Measurements from ENCODE around the gene GARS1. TPM values are rescaled to one million over a fixed set of nuclear protein-coding genes. Genes with fewer than 3 reads are reported as not detected.
"Not testable (repeated sequence)": the region's sequence is repeated elsewhere in the genome, so short reads cannot be mapped to it uniquely, and the experiment has no call there.

The GARS1 gene
- total RNA-seq, 2 donors from 2014 or later, result 35.5 to 72.6 TPM

- DNase-seq (ENCODE audit: low spot score), result peak; percentile 85
- Histone ChIP-seq H3K4me1 (peaks cover 0 to 17% of the 10 kb centered on the region in 2 donors), H3K9me3 (no peaks in the 10 kb centered on the region), H3K27me3 (no peaks in the 10 kb centered on the region), H3K27ac (no peak overlapping the region), H3K36me3 (peaks cover 27% of the 10 kb centered on the region), H3K4me3 (no peak overlapping the region)
- TF ChIP-seq CTCF (IDR thresholded peaks at IDR 0.05), result peak; percentile 35 to 88
Measured at GRCh38 chr7:30564243-30564892, 30.3 kb upstream of the GARS1 start.

GRCh38 chr7:30566596-30566995 is 28.1 kb upstream of the GARS1 start:
- no peak for DNase-seq (ENCODE audit: low spot score)
- no peak overlapping the region for H3K4me3 ChIP-seq
- H3K36me3 ChIP-seq, result peaks cover 27% of the 10 kb centered on the region
- H3K27ac ChIP-seq, result no peak overlapping the region
- no peaks in the 10 kb centered on the region for H3K9me3 ChIP-seq
- H3K4me1 ChIP-seq, result peaks cover 0 to 17% of the 10 kb centered on the region in 2 donors
- no peaks in the 10 kb centered on the region for H3K27me3 ChIP-seq
- TF ChIP-seq CTCF (IDR thresholded peaks at IDR 0.05), result no peak

GRCh38 chr7:30567081-30567480 is 27.6 kb upstream of the GARS1 start:
- DNase-seq (ENCODE audit: low spot score), result no peak
- no peaks in the 10 kb centered on the region for H3K9me3 ChIP-seq
- H3K4me1 ChIP-seq, result peaks cover 0 to 15% of the 10 kb centered on the region in 2 donors
- no peaks in the 10 kb centered on the region for H3K27me3 ChIP-seq
- H3K4me3 ChIP-seq, result no peak overlapping the region
- no peak overlapping the region for H3K27ac ChIP-seq
- H3K36me3 ChIP-seq, result peaks cover 27% of the 10 kb centered on the region
- no peak for TF ChIP-seq CTCF (IDR thresholded peaks at IDR 0.05)

- not testable (repeated sequence) for H3K27ac ChIP-seq
- H3K36me3 ChIP-seq, result peaks cover 18% of the 10 kb centered on the region
Measured at GRCh38 chr7:30570238-30570637, 24.4 kb upstream of the GARS1 start.

GRCh38 chr7:30572212-30572841 is 22.4 kb upstream of the GARS1 start:
- Histone ChIP-seq H3K4me3 (no peak overlapping the region), H3K4me1 (no peaks in the 10 kb centered on the region), H3K27ac (no peak overlapping the region), H3K27me3 (no peaks in the 10 kb centered on the region), H3K36me3 (peaks cover 16% of the 10 kb centered on the region), H3K9me3 (no peaks in the 10 kb centered on the region)
- no peak for DNase-seq (ENCODE audit: low spot score)
- TF ChIP-seq CTCF (IDR thresholded peaks at IDR 0.05), result no peak

More at GRCh38 chr7:30570238-30570637, 24.4 kb upstream of the GARS1 start:
- DNase-seq (ENCODE audit: low spot score); H3K27me3 ChIP-seq; H3K4me1 ChIP-seq; H3K4me3 ChIP-seq; H3K9me3 ChIP-seq: not testable (repeated sequence)

- no peak overlapping the region for H3K4me3 ChIP-seq
- DNase-seq (ENCODE audit: low spot score), result no peak
- H3K4me1 ChIP-seq, result no peaks in the 10 kb centered on the region
- H3K9me3 ChIP-seq, result no peaks in the 10 kb centered on the region
- no peak overlapping the region for H3K27ac ChIP-seq
- H3K36me3 ChIP-seq, result peaks cover 15% of the 10 kb centered on the region
- TF ChIP-seq CTCF (IDR thresholded peaks at IDR 0.05), result no peak
- no peaks in the 10 kb centered on the region for H3K27me3 ChIP-seq
Measured at GRCh38 chr7:30575910-30576309, 18.8 kb upstream of the GARS1 start.

Data from right atrium auricular region (tissue), 2 donors.